GM12878 (cell line): ENCODE measurements around the gene RAB2B. TPM values are rescaled to one million over a fixed set of nuclear protein-coding genes. Genes with fewer than 3 reads are reported as not detected.

Experiments
- ATAC-seq: fragments of 200-7000 bp; cut with Tn5 transposase; 3 replicates; pipeline ENCODE4 v1.9.1; 2020; ENCODE audit warnings: mild to moderate bottlenecking, moderate library complexity
- BruUV-seq: library from RNA; stranded (reverse); fragments of 400-500 nt; replicated peaks from 2 replicates; lab custom pipeline; 2021; lab: Mats Ljungman, UMichigan
- CTCF ChIA-PET: fragments of 300-600 bp; sonication (Branson Sonifier 250); formaldehyde crosslinking; extraction: SDS; loops from one replicate; lab custom pipeline; 2021; ENCODE audit warnings: inconsistent platforms; lab: Yijun Ruan, JAX
- POLR2A ChIA-PET: fragments of 350-600 bp; formaldehyde crosslinking; extraction: SDS; loops from one replicate; lab custom pipeline; 2021; ENCODE audit warnings: inconsistent platforms; lab: Charles Lee
- RAD21 ChIA-PET: fragments of 300-600 bp; sonication (Branson Sonifier 250); formaldehyde crosslinking; loops from one replicate; lab custom pipeline; 2023; ENCODE audit warnings: antibody characterized with exemption; ENCODE audit not compliant: unreplicated experiment; lab: Charles Lee
- SMC1A ChIA-PET: fragments of 300-600 bp; sonication (Branson Sonifier 250); formaldehyde crosslinking; loops from one replicate; lab custom pipeline; 2023; ENCODE audit not compliant: unreplicated experiment, uncharacterized antibody; lab: Charles Lee
- DNase-seq: peaks from one replicate; pipeline ENCODE4 v3.0.0-alpha.2; 2011; ENCODE audit warnings: low read depth, low spot score
- FAIRE-seq: peaks from 3 replicates; lab custom pipeline; 2011; peaks lifted over from hg19 to GRCh38; lab: Jason Lieb, UNC
- H2AFZ ChIP-seq: 2 replicates; pipeline ENCODE4 v1.6.0; 2011; ENCODE audit warnings: low read depth, low read length, control low read depth; ENCODE audit not compliant: control insufficient read depth
- H3K27ac ChIP-seq: 2 replicates; pipeline ENCODE4 v1.5.1; 2011; ENCODE audit warnings: control low read depth; ENCODE audit not compliant: control insufficient read depth, insufficient read depth
- H3K27me3 ChIP-seq, 2 experiments: replicated peaks in 1 of 2; 2 replicates each; pipeline versions ENCODE4 v1.6.0 to v1.6.1; 2011; ENCODE audit warnings: low read length in 1 of 2; ENCODE audit not compliant: control insufficient read depth in 2 of 2, insufficient read depth in 2 of 2
- H3K36me3 ChIP-seq, 2 experiments: 2 replicates each; pipeline ENCODE4 v1.5.1; 2011; ENCODE audit warnings: low read length in 1 of 2; ENCODE audit not compliant: control insufficient read depth in 2 of 2, insufficient read depth in 2 of 2
- H3K4me1 ChIP-seq: 2 replicates; pipeline ENCODE4 v1.6.1; 2011; ENCODE audit warnings: mild to moderate bottlenecking, low read length, moderate library complexity, mixed read lengths; ENCODE audit not compliant: control insufficient read depth, insufficient read depth
- H3K4me2 ChIP-seq: 2 replicates; pipeline ENCODE4 v1.6.0; 2011; ENCODE audit warnings: control low read depth; ENCODE audit not compliant: control insufficient read depth, insufficient read depth
- H3K4me3 ChIP-seq: fragments of 200-600 bp; sonication (generic); 2 replicates; pipeline ENCODE4 v1.5.1; 2016
- H3K79me2 ChIP-seq: 2 replicates; pipeline ENCODE4 v1.6.0; 2011; ENCODE audit warnings: low read length; ENCODE audit not compliant: control insufficient read depth, insufficient read depth
- H3K9ac ChIP-seq: 2 replicates; pipeline ENCODE4 v1.8.0; 2011; ENCODE audit warnings: low read length, control low read depth, mixed read lengths; ENCODE audit not compliant: control insufficient read depth, insufficient read depth
- H3K9me3 ChIP-seq: replicated peaks from 3 replicates; pipeline ENCODE4 v1.5.1; 2011; ENCODE audit warnings: mild to moderate bottlenecking, low read length; ENCODE audit not compliant: control insufficient read depth, insufficient read depth
- H4K20me1 ChIP-seq: 2 replicates; pipeline ENCODE4 v1.6.0; 2011; ENCODE audit not compliant: control insufficient read depth, insufficient read depth
- BRCA1 ChIP-seq: IDR thresholded peaks from 2 replicates; pipeline ENCODE4 v1.6.1; 2011; ENCODE audit warnings: low read depth, low read length, improper control_type of control experiment
- CBX5 ChIP-seq: sonication (generic); IDR thresholded peaks from 2 replicates; pipeline ENCODE4 v1.6.1; 2016; ENCODE audit warnings: low read depth, moderate library complexity, mild to moderate bottlenecking, inconsistent platforms
- GATAD2B ChIP-seq: fragments of 450-650 bp; conservative IDR thresholded peaks from 2 replicates; pipeline ENCODE4 v1.6.1; 2017; ENCODE audit warnings: low read depth, mild to moderate bottlenecking, moderate library complexity
- HCFC1 ChIP-seq: fragments of 150-350 bp; IDR thresholded peaks from 2 replicates; pipeline ENCODE4 v1.6.1; 2014; ENCODE audit warnings: low read length
- HDAC2 ChIP-seq: fragments of 200-600 bp; sonication (generic); IDR thresholded peaks from 2 replicates; pipeline ENCODE4 v1.6.1; 2017
- IKZF2 ChIP-seq, 2 experiments: fragments of 450-650 bp; IDR thresholded peaks; 2 replicates each; pipeline ENCODE4 v1.6.1; 2017; ENCODE audit warnings: mild to moderate bottlenecking in 2 of 2, moderate library complexity in 2 of 2
- KLF5 ChIP-seq: fragments of 450-650 bp; IDR thresholded peaks from 2 replicates; pipeline ENCODE4 v1.6.1; 2014; ENCODE audit warnings: mild to moderate bottlenecking; ENCODE audit not compliant: partially characterized antibody
- LARP7 ChIP-seq: fragments of 450-650 bp; IDR thresholded peaks from 2 replicates; pipeline ENCODE4 v1.6.1; 2017; ENCODE audit warnings: mild to moderate bottlenecking
- MAX ChIP-seq: IDR thresholded peaks from 2 replicates; pipeline ENCODE4 v1.6.1; 2012; ENCODE audit warnings: low read depth, low read length, improper control_type of control experiment
- NFXL1 ChIP-seq: fragments of 450-650 bp; IDR thresholded peaks from 2 replicates; pipeline ENCODE4 v1.6.1; 2017; ENCODE audit warnings: antibody characterized with exemption, mild to moderate bottlenecking, borderline replicate concordance
- POLR2A ChIP-seq: IDR thresholded peaks from 2 replicates; pipeline ENCODE4 v1.6.1; 2011; ENCODE audit warnings: low read depth, mild to moderate bottlenecking, low read length
- RBBP5 ChIP-seq: fragments of 200-600 bp; sonication (generic); conservative IDR thresholded peaks from 2 replicates; pipeline ENCODE4 v1.6.1; 2016
- SMAD1 ChIP-seq: fragments of 450-650 bp; IDR thresholded peaks from 2 replicates; pipeline ENCODE4 v1.6.1; 2018; ENCODE audit warnings: mild to moderate bottlenecking, low read depth; ENCODE audit not compliant: partially characterized antibody
- ZBTB40 ChIP-seq: fragments of 450-650 bp; IDR thresholded peaks from 2 replicates; pipeline ENCODE4 v1.6.1; 2016; ENCODE audit warnings: mild to moderate bottlenecking, moderate library complexity, borderline replicate concordance
- WGBS: methylation state at CpG from one replicate; pipeline ENCODE4 v1.1.6; 2016; ENCODE audit warnings: low lambda C conversion rate; ENCODE audit not compliant: insufficient replicate concordance, insufficient coverage; ENCODE audit errors: missing lambda C conversion rate; 5-methylcytosine and 5-hydroxymethylcytosine counted together
- in situ Hi-C: fragments of 300-500 bp; cut with MboI; formaldehyde crosslinking; loops from 9 replicates; pipeline ENCODE4 v1.14.3; 2018; ENCODE audit warnings: mixed read lengths
- intact Hi-C: fragments of 100-400 bp; cut with micrococcal nuclease; formaldehyde crosslinking; loops from one replicate; pipeline ENCODE4 v1.14.2; 2022; ENCODE audit not compliant: unreplicated experiment
- polyA plus RNA-seq, 11 experiments: library from polyadenylated mRNA; depleted of rRNA in 4 of 11; unstranded in 6 of 11; stranded (reverse) in 5 of 11; fragments of >200 nt; fragmentation: Nextera tagmentation in 4 of 11; fragmentation: Illumina TruSeq in 1 of 11; extraction: Ambion mirVana in 4 of 11; extraction: Trizol in 1 of 11; gene quantifications; 1 replicate in 1 of 11; 2 replicates in 10 of 11; pipeline versions ENCODE4 v1.2.1 to v1.2.3, GENCODE V29; 2011 to 2016; ENCODE audit warnings: inconsistent platforms in 2 of 11, missing spikeins in 2 of 11, low read depth in 1 of 11
- total RNA-seq, 4 experiments: library from RNA; depleted of rRNA in 3 of 4; stranded (reverse); fragments of >200 nt in 3 of 4; fragmentation: Illumina TruSeq in 1 of 4; extraction: Trizol in 1 of 4; gene quantifications; 2 replicates each; pipeline versions ENCODE4 v1.2.1 to v1.2.3, GENCODE V29; 2013 to 2021

Gene RAB2B
- total and polyA plus RNA-seq, 10 of the 15 experiments (the other 5 are each of a cell fraction or from before 2014, with no cell fraction given): 5.6 to 45.1 (median 12.5) TPM

- TF ChIP-seq SMAD1 (no peak), HCFC1 (no peak), KLF5 (no peak), POLR2A (0 out of 2 replicates have a peak, but pooled peaks have one; percentile 21), GATAD2B (no peak), NFXL1 (no peak)
- Histone ChIP-seq H3K27ac (no peak overlapping the region), H3K79me2 (peaks cover 35% of the 10 kb centered on the region), H3K9ac (no peak overlapping the region), H3K4me1 (peaks cover 10% of the 10 kb centered on the region), H3K27me3 (no peaks in the 10 kb centered on the region), H3K36me3 (peaks cover 9 to 33% of the 10 kb centered on the region in 2 experiments), H2AFZ (no peak overlapping the region), H3K4me2 (no peak overlapping the region), H4K20me1 (no peaks in the 10 kb centered on the region), H3K4me3 (no peak overlapping the region), H3K9me3 (no peaks in the 10 kb centered on the region)
- no peak for DNase-seq
- SMC1A ChIA-PET: interaction anchor here (1.1 to 2.9 kb wide), 4 partner anchors 9 to 56 kb away, joined by 3 to 9 read pairs (median 4); partner anchors contain the start of gene METTL3
- in situ Hi-C loops: loop anchor here (5.0 kb wide), 1 partner anchor 54 kb away; no protein-coding TSS in a partner anchor
- FAIRE-seq: no peak
- ATAC-seq: no peak
- BruUV-seq: no TSS peak
- RAD21 ChIA-PET: no interaction called here
- intact Hi-C loops: no loop called here
- 91% methylated on average over 4 of the region's 4 CpGs for WGBS
- POLR2A ChIA-PET: no interaction called here
- CTCF ChIA-PET: interaction anchor here (1.3 to 7.8 kb wide), 2 partner anchors 26 to 54 kb away, joined by 3 to 207 read pairs; no protein-coding TSS in a partner anchor
Measured at GRCh38 chr14:21503376-21503775, 26.6 kb upstream of the RAB2B start.

GRCh38 chr14:21501568-21501967, 24.8 kb upstream of the RAB2B start:
- intact Hi-C loops: no loop called here
- no peak for ATAC-seq
- POLR2A ChIA-PET: interaction anchor here (0.6 to 1.9 kb wide), 3 partner anchors 9 to 10 kb away, joined by 3 to 6 read pairs (median 3); partner anchors contain the start of gene METTL3
- TF ChIP-seq BRCA1: no peak
- TF ChIP-seq CBX5: no peak
- TF ChIP-seq ZBTB40: no peak
- TF ChIP-seq HDAC2: no peak
- TF ChIP-seq LARP7: no peak
- TF ChIP-seq RBBP5: no peak
- TF ChIP-seq IKZF2 (IDR thresholded peaks at IDR 0.05): no peak
- no peak for TF ChIP-seq MAX

More at GRCh38 chr14:21501568-21501967, 24.8 kb upstream of the RAB2B start:
- H3K4me3 ChIP-seq: no peak overlapping the region
- H3K9me3 ChIP-seq: no peaks in the 10 kb centered on the region
- no peaks in the 10 kb centered on the region for H3K27me3 ChIP-seq
- RAD21 ChIA-PET: interaction anchor here (1.2 to 6.1 kb wide), 3 partner anchors 10 to 57 kb away, joined by 5 to 141 read pairs (median 7); partner anchors contain the start of genes METTL3 and SALL2
- no TSS peak for BruUV-seq
- H3K27ac ChIP-seq: no peak overlapping the region
- 98% methylated on average over 5 of the region's 5 CpGs for WGBS
- H3K79me2 ChIP-seq: peaks cover 22% of the 10 kb centered on the region
- no peaks in the 10 kb centered on the region for H4K20me1 ChIP-seq
- no peak overlapping the region for H2AFZ ChIP-seq
- SMC1A ChIA-PET: interaction anchor here (1.0 to 2.9 kb wide), 4 partner anchors 11 to 55 kb away, joined by 3 to 9 read pairs (median 6); partner anchors contain the start of genes METTL3, RAB2B and TOX4
- no peak overlapping the region for H3K9ac ChIP-seq
- CTCF ChIA-PET: interaction anchor here (1.0 to 7.8 kb wide), 5 partner anchors 9 to 56 kb away, joined by 4 to 207 read pairs (median 5); partner anchors contain the start of genes METTL3 and SALL2
- no peak overlapping the region for H3K4me2 ChIP-seq
- FAIRE-seq: no peak
- no peak for DNase-seq
- peaks cover 10% of the 10 kb centered on the region for H3K4me1 ChIP-seq
- peaks cover 11 to 38% of the 10 kb centered on the region in 2 experiments for H3K36me3 ChIP-seq
- in situ Hi-C loops: loop anchor here (5.0 kb wide), 1 partner anchor 56 kb away; no protein-coding TSS in a partner anchor
